Breast epithelium (tissue), 3 donors: ENCODE data around the gene LTBP4.

Experiments
- CTCF ChIP-seq, 3 donors: fragments of 450-650 bp; IDR thresholded peaks; one replicate each; pipeline ENCODE4 v1.5.1; 2016 to 2017; ENCODE audit warnings: antibody characterized with exemption in 3 of 3, mild to moderate bottlenecking in 3 of 3, moderate library complexity in 3 of 3
- POLR2A ChIP-seq: fragments of 450-650 bp; IDR thresholded peaks from one replicate; pipeline ENCODE4 v1.6.1; 2016; ENCODE audit warnings: antibody characterized with exemption, mild to moderate bottlenecking, moderate library complexity

- TF ChIP-seq POLR2A (no peak), CTCF (IDR thresholded peaks at IDR 0.05) (no peak)
Measured at GRCh38 chr19:40608240-40608621, 7.1 kb downstream of the LTBP4 start.
